ENCODE measurements around the gene CTIF. TPM values are rescaled to one million over a fixed set of nuclear protein-coding genes. Genes with fewer than 3 reads are reported as not detected.

The CTIF gene
- total RNA-seq, 6 experiments from 2014 or later: 77.6 to 100 (median 79.2) TPM

- Mint-ChIP-seq H3K9me3 (no peaks in the 10 kb centered on the region), H3K27me3 (ENCODE audit: insufficient read depth) (peaks cover 7% of the 10 kb centered on the region; the same call in 1 of the 2 replicates), H3K27ac (peak overlapping the region; percentile 75; the same call in 1 of the 2 replicates), H3K36me3 (ENCODE audit: low read depth) (peaks cover 14% of the 10 kb centered on the region), H3K4me1 (ENCODE audit: low read depth) (peaks cover 77% of the 10 kb centered on the region), H3K4me3 (no peak overlapping the region)
- no peak for TF ChIP-seq CTCF (IDR thresholded peaks at IDR 0.05)
- no peak for DNase-seq
These were observed 80.7 kb downstream of the CTIF start for GRCh38 chr18:48619501-48619900.

- no peaks in the 10 kb centered on the region for H3K9me3 Mint-ChIP-seq
- peaks cover 7% of the 10 kb centered on the region; the same call in 1 of the 2 replicates for H3K27me3 Mint-ChIP-seq (ENCODE audit: insufficient read depth)
- H3K27ac Mint-ChIP-seq: peak overlapping the region; percentile 98
- no peak for DNase-seq
- H3K4me3 Mint-ChIP-seq: no peak overlapping the region
- peaks cover 81% of the 10 kb centered on the region for H3K4me1 Mint-ChIP-seq (ENCODE audit: low read depth)
- peaks cover 14% of the 10 kb centered on the region for H3K36me3 Mint-ChIP-seq (ENCODE audit: low read depth)
- TF ChIP-seq CTCF (IDR thresholded peaks at IDR 0.05): no peak
These were observed 81.2 kb downstream of the CTIF start for GRCh38 chr18:48620071-48620470.

- H3K4me3 Mint-ChIP-seq: peak overlapping the region; percentile 86
- peak; percentile 78 for DNase-seq
- peak overlapping the region; percentile 98 for H3K27ac Mint-ChIP-seq
- TF ChIP-seq CTCF (IDR thresholded peaks at IDR 0.05): no peak
- no peaks in the 10 kb centered on the region for H3K9me3 Mint-ChIP-seq
- peaks cover 20% of the 10 kb centered on the region for H3K36me3 Mint-ChIP-seq (ENCODE audit: low read depth)
- H3K4me1 Mint-ChIP-seq (ENCODE audit: low read depth): peaks cover 88% of the 10 kb centered on the region
- peaks cover 4% of the 10 kb centered on the region; the same call in 1 of the 2 replicates for H3K27me3 Mint-ChIP-seq (ENCODE audit: insufficient read depth)
These were observed 82.4 kb downstream of the CTIF start for GRCh38 chr18:48621240-48621639.

GRCh38 chr18:48621815-48622555 is 83.2 kb downstream of the CTIF start:
- Mint-ChIP-seq H3K27me3 (ENCODE audit: insufficient read depth) (peaks cover 3% of the 10 kb centered on the region; the same call in 1 of the 2 replicates), H3K9me3 (no peaks in the 10 kb centered on the region), H3K4me1 (ENCODE audit: low read depth) (peaks cover 83% of the 10 kb centered on the region), H3K36me3 (ENCODE audit: low read depth) (peaks cover 21% of the 10 kb centered on the region), H3K27ac (peak overlapping the region; percentile 98), H3K4me3 (peak overlapping the region; percentile 86)
- no peak for DNase-seq
- no peak for TF ChIP-seq CTCF (IDR thresholded peaks at IDR 0.05)

- H3K27ac Mint-ChIP-seq: peak overlapping the region; percentile 98
- H3K36me3 Mint-ChIP-seq (ENCODE audit: low read depth): peaks cover 28% of the 10 kb centered on the region
- DNase-seq: no peak
- peaks cover 87% of the 10 kb centered on the region for H3K4me1 Mint-ChIP-seq (ENCODE audit: low read depth)
- H3K9me3 Mint-ChIP-seq: no peaks in the 10 kb centered on the region
- no peak for TF ChIP-seq CTCF (IDR thresholded peaks at IDR 0.05)
- peak overlapping the region; percentile 86 for H3K4me3 Mint-ChIP-seq
- H3K27me3 Mint-ChIP-seq (ENCODE audit: insufficient read depth): peaks cover 3% of the 10 kb centered on the region; the same call in 1 of the 2 replicates
These were observed 84.1 kb downstream of the CTIF start for GRCh38 chr18:48622911-48623431.
